ENCODE data around the gene CLASP1. TPM values are rescaled to one million over a fixed set of nuclear protein-coding genes. Genes with fewer than 3 reads are reported as not detected.

Gene CLASP1
- total and polyA plus RNA-seq, 2 experiments from 2014 or later: 20.1 to 37.4 TPM

GRCh38 chr2:121365061-121365460 lies 284.2 kb downstream of the CLASP1 start:
- 92 to 93% methylated on average over 14 of the region's 14 CpGs for WGBS, 2 experiments (ENCODE audit: low coverage in 1 of 2, low lambda C conversion rate in 2 of 2, missing lambda C conversion rate in 2 of 2)
- in situ Hi-C loops (cut with MboI): loop anchor here (25.0 kb wide), 1 partner anchor 678 kb away; no protein-coding TSS in a partner anchor

GRCh38 chr2:121363632-121364420 lies 285.4 kb downstream of the CLASP1 start:
- DNase-seq: peak; percentile 90
- Histone ChIP-seq H4K20me1 (ENCODE audit: insufficient read depth) (no peaks in the 10 kb centered on the region), H3K9ac (peak overlapping the region; percentile 55), H3K27me3 (replicated peaks; ENCODE audit: insufficient read depth) (no peaks in the 10 kb centered on the region), H3K9me2 (ENCODE audit: insufficient read depth) (no peaks in the 10 kb centered on the region), H3K4me2 (ENCODE audit: unreplicated experiment) (peak overlapping the region; percentile 58), H3K4me1 (ENCODE audit: insufficient read depth) (peaks cover 51% of the 10 kb centered on the region), H3K4me3 (no peak overlapping the region), H3K79me2 (ENCODE audit: insufficient read depth) (no peaks in the 10 kb centered on the region), H2AFZ (no peak overlapping the region), H3K36me3 (ENCODE audit: low read depth) (peaks cover 6% of the 10 kb centered on the region; the same call in 1 of the 2 replicates), H3F3A (ENCODE audit: insufficient read depth) (peaks cover 35% of the 10 kb centered on the region), H3K27ac (peak overlapping the region; percentile 85), H3K9me3 (ENCODE audit: low read depth) (no peaks in the 10 kb centered on the region)
- 7 to 11% methylated on average over 5 of the region's 5 CpGs for WGBS, 2 experiments (ENCODE audit: low coverage in 1 of 2, low lambda C conversion rate in 2 of 2, missing lambda C conversion rate in 2 of 2)
- in situ Hi-C loops (cut with MboI): loop anchor here (25.0 kb wide), 1 partner anchor 677 kb away; no protein-coding TSS in a partner anchor
- TF ChIP-seq EZH2phosphoT487 (IDR thresholded peaks at IDR 0.05; ENCODE audit: insufficient read depth, low read depth) (no peak), EZH2 (IDR thresholded peaks at IDR 0.05; ENCODE audit: insufficient read depth, poor library complexity, severe bottlenecking) (no peak)

More at GRCh38 chr2:121365061-121365460, 284.2 kb downstream of the CLASP1 start:
- no peak overlapping the region for H2AFZ ChIP-seq
- H3K9me2 ChIP-seq (ENCODE audit: insufficient read depth): no peaks in the 10 kb centered on the region
- H3F3A ChIP-seq (ENCODE audit: insufficient read depth): peaks cover 27% of the 10 kb centered on the region
- H4K20me1 ChIP-seq (ENCODE audit: insufficient read depth): no peaks in the 10 kb centered on the region
- H3K27me3 ChIP-seq (replicated peaks; ENCODE audit: insufficient read depth): no peaks in the 10 kb centered on the region
- TF ChIP-seq EZH2 (IDR thresholded peaks at IDR 0.05; ENCODE audit: insufficient read depth, poor library complexity, severe bottlenecking) (no peak), EZH2phosphoT487 (IDR thresholded peaks at IDR 0.05; ENCODE audit: insufficient read depth, low read depth) (no peak)
- 0 out of 2 replicates have a peak overlapping the region, but pooled peaks have one; percentile 85 for H3K27ac ChIP-seq
- no peak overlapping the region for H3K4me3 ChIP-seq
- no peak overlapping the region for H3K4me2 ChIP-seq (ENCODE audit: unreplicated experiment)
- H3K9ac ChIP-seq: no peak overlapping the region
- H3K9me3 ChIP-seq (ENCODE audit: low read depth): no peaks in the 10 kb centered on the region
- DNase-seq: no peak
- peaks cover 50% of the 10 kb centered on the region for H3K4me1 ChIP-seq (ENCODE audit: insufficient read depth)
- H3K36me3 ChIP-seq (ENCODE audit: low read depth): peaks cover 6% of the 10 kb centered on the region; the same call in 1 of the 2 replicates
- H3K79me2 ChIP-seq (ENCODE audit: insufficient read depth): no peaks in the 10 kb centered on the region

- Histone ChIP-seq H3K79me2 (ENCODE audit: insufficient read depth) (no peaks in the 10 kb centered on the region), H3K36me3 (ENCODE audit: low read depth) (peaks cover 6% of the 10 kb centered on the region; the same call in 1 of the 2 replicates), H3K4me3 (no peak overlapping the region), H3K27ac (peak overlapping the region; percentile 85), H3K4me2 (ENCODE audit: unreplicated experiment) (no peak overlapping the region), H3F3A (ENCODE audit: insufficient read depth) (peaks cover 35% of the 10 kb centered on the region), H3K9me3 (ENCODE audit: low read depth) (no peaks in the 10 kb centered on the region), H4K20me1 (ENCODE audit: insufficient read depth) (no peaks in the 10 kb centered on the region), H3K9me2 (ENCODE audit: insufficient read depth) (no peaks in the 10 kb centered on the region), H3K9ac (no peak overlapping the region), H3K27me3 (replicated peaks; ENCODE audit: insufficient read depth) (no peaks in the 10 kb centered on the region), H3K4me1 (ENCODE audit: insufficient read depth) (peaks cover 49% of the 10 kb centered on the region), H2AFZ (no peak overlapping the region)
- 54 to 64% methylated on average over 4 of the region's 4 CpGs for WGBS, 2 experiments (ENCODE audit: low coverage in 1 of 2, low lambda C conversion rate in 2 of 2, missing lambda C conversion rate in 2 of 2)
- no peak for TF ChIP-seq EZH2 (IDR thresholded peaks at IDR 0.05; ENCODE audit: insufficient read depth, poor library complexity, severe bottlenecking)
- in situ Hi-C loops (cut with MboI): loop anchor here (25.0 kb wide), 1 partner anchor 675 kb away; no protein-coding TSS in a partner anchor
- no peak for DNase-seq
These were observed 286.5 kb downstream of the CLASP1 start for GRCh38 chr2:121362774-121363173.

GRCh38 chr2:121362226-121362625 lies 287.0 kb downstream of the CLASP1 start:
- no peak overlapping the region for H3K9ac ChIP-seq
- in situ Hi-C loops (cut with MboI): loop anchor here (25.0 kb wide), 1 partner anchor 675 kb away; no protein-coding TSS in a partner anchor
- DNase-seq: no peak
- H3K79me2 ChIP-seq (ENCODE audit: insufficient read depth): no peaks in the 10 kb centered on the region
- H2AFZ ChIP-seq: no peak overlapping the region
- WGBS, 2 experiments (ENCODE audit: low coverage in 1 of 2, low lambda C conversion rate in 2 of 2, missing lambda C conversion rate in 2 of 2): 89 to 94% methylated on average over 1 of the region's 1 CpG
- no peaks in the 10 kb centered on the region for H3K9me3 ChIP-seq (ENCODE audit: low read depth)
- no peak overlapping the region for H3K4me3 ChIP-seq
- H3K4me1 ChIP-seq (ENCODE audit: insufficient read depth): peaks cover 49% of the 10 kb centered on the region
- H3K4me2 ChIP-seq (ENCODE audit: unreplicated experiment): no peak overlapping the region
- H3K9me2 ChIP-seq (ENCODE audit: insufficient read depth): no peaks in the 10 kb centered on the region
- H3F3A ChIP-seq (ENCODE audit: insufficient read depth): peaks cover 35% of the 10 kb centered on the region
- TF ChIP-seq EZH2 (IDR thresholded peaks at IDR 0.05; ENCODE audit: insufficient read depth, poor library complexity, severe bottlenecking) (no peak), EZH2phosphoT487 (IDR thresholded peaks at IDR 0.05; ENCODE audit: insufficient read depth, low read depth) (no peak)
- H3K36me3 ChIP-seq (ENCODE audit: low read depth): peaks cover 6% of the 10 kb centered on the region; the same call in 1 of the 2 replicates
- no peaks in the 10 kb centered on the region for H4K20me1 ChIP-seq (ENCODE audit: insufficient read depth)
- H3K27ac ChIP-seq: no peak overlapping the region
- no peaks in the 10 kb centered on the region for H3K27me3 ChIP-seq (replicated peaks; ENCODE audit: insufficient read depth)

Data from GM23248 (cell line).